Neutrophil (primary cell): ENCODE measurements around the gene RNASEH2B.

Experiments used
- H3K27ac ChIP-seq: fragments of 200-600 bp; sonication (generic); 2 replicates; pipeline ENCODE4 v1.5.1; 2016; ENCODE audit warnings: mild to moderate bottlenecking, moderate library complexity
- H3K27me3 ChIP-seq: fragments of 200-600 bp; sonication (generic); 2 replicates; pipeline ENCODE4 v1.6.0; 2016; ENCODE audit warnings: mild to moderate bottlenecking
- H3K36me3 ChIP-seq: fragments of 200-600 bp; sonication (generic); 2 replicates; pipeline ENCODE4 v1.5.1; 2017
- H3K4me1 ChIP-seq, 2 experiments: fragments of 200-600 bp in 1 of 2; sonication (generic) in 1 of 2; 1 replicate in 1 of 2; 2 replicates in 1 of 2; pipeline versions ENCODE4 v1.5.1 to v1.6.1; 2013 to 2016; ENCODE audit warnings: low read depth in 1 of 2, low read length in 1 of 2, mild to moderate bottlenecking in 1 of 2, moderate library complexity in 1 of 2; ENCODE audit not compliant: control insufficient read depth in 1 of 2, insufficient read depth in 1 of 2
- H3K4me3 ChIP-seq, 2 experiments: fragments of 200-600 bp in 1 of 2; sonication (generic) in 1 of 2; 1 replicate in 1 of 2; 2 replicates in 1 of 2; pipeline ENCODE4 v1.5.1; 2013 to 2016; ENCODE audit warnings: low read depth in 1 of 2, low read length in 1 of 2, mild to moderate bottlenecking in 1 of 2, moderate library complexity in 1 of 2
- H3K9me3 ChIP-seq: fragments of 200-600 bp; sonication (generic); 2 replicates; pipeline ENCODE4 v1.5.1; 2016
- TF ChIP-seq, protein P1 (sequence below): fragments of 200-600 bp; sonication (generic); IDR thresholded peaks from 2 replicates; pipeline ENCODE4 v1.5.1; 2016; ENCODE audit warnings: antibody characterized with exemption

RNASEH2B gene

GRCh38 chr13:50893211-50893852 lies 16.3 kb upstream of the RNASEH2B start:
- no peaks in the 10 kb centered on the region for H3K27me3 ChIP-seq
- peak overlapping the region; percentile 80 for H3K27ac ChIP-seq
- H3K9me3 ChIP-seq = no peaks in the 10 kb centered on the region
- no peaks in the 10 kb centered on the region for H3K36me3 ChIP-seq
- TF ChIP-seq, protein P1, sequence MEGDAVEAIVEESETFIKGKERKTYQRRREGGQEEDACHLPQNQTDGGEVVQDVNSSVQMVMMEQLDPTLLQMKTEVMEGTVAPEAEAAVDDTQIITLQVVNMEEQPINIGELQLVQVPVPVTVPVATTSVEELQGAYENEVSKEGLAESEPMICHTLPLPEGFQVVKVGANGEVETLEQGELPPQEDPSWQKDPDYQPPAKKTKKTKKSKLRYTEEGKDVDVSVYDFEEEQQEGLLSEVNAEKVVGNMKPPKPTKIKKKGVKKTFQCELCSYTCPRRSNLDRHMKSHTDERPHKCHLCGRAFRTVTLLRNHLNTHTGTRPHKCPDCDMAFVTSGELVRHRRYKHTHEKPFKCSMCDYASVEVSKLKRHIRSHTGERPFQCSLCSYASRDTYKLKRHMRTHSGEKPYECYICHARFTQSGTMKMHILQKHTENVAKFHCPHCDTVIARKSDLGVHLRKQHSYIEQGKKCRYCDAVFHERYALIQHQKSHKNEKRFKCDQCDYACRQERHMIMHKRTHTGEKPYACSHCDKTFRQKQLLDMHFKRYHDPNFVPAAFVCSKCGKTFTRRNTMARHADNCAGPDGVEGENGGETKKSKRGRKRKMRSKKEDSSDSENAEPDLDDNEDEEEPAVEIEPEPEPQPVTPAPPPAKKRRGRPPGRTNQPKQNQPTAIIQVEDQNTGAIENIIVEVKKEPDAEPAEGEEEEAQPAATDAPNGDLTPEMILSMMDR = no peak
- H3K4me1 ChIP-seq = peaks cover 27% of the 10 kb centered on the region in 2 experiments
- peak overlapping the region; percentile 6 to 57 for H3K4me3 ChIP-seq

GRCh38 chr13:50894012-50894411 lies 15.6 kb upstream of the RNASEH2B start:
- Histone ChIP-seq H3K4me1 (peaks cover 27% of the 10 kb centered on the region in 2 experiments), H3K36me3 (no peaks in the 10 kb centered on the region), H3K4me3 (no peak overlapping the region), H3K27ac (peak overlapping the region; percentile 80), H3K9me3 (no peaks in the 10 kb centered on the region), H3K27me3 (no peaks in the 10 kb centered on the region)
- TF ChIP-seq, protein P1 = no peak

DNA sequence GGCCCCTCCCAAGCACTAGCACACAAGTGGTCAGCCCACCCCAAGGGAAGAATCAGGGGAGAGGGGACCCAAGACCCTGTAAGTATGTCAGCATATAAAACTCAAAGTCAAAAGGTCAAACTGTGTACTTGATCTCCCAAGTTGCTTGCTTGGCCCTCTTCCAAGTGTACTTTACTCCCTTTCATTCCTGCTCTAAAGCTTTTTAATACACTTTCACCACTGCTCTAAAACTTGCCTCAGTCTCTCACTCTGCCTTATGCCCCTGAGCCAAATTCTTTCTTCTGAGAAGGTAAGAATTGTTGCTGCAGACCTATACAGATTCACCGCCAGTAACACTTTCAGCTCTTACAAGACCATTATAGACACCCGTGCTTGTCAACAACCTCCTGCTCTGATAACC lies 15.1 kb upstream of the RNASEH2B start:
- H3K27me3 ChIP-seq = no peaks in the 10 kb centered on the region

DNA sequence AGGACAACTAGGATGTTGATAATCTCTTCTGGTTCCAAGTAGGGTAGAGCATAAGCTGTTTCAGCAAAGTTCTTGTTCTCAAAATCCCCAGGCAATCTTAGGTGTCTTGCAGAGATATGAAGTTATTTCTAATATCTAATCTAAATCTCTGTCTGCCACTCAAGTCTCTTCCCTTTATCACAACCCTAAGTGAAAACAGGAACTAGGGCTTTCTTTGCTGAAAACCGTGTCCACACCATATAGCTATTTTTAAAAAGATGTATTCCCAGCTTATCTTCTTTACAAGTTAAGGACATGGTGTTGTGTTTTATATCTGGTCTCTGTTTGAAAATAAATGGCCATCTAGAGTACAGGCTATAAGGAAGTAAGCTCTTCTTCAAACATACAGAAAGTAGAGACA lies 11.3 kb upstream of the RNASEH2B start:
- peaks cover 10 to 11% of the 10 kb centered on the region in 2 experiments for H3K4me1 ChIP-seq
- no peaks in the 10 kb centered on the region for H3K36me3 ChIP-seq
- TF ChIP-seq, protein P1 = no peak
- no peak overlapping the region for H3K4me3 ChIP-seq
- no peak overlapping the region for H3K27ac ChIP-seq
- H3K27me3 ChIP-seq = no peaks in the 10 kb centered on the region
- no peaks in the 10 kb centered on the region for H3K9me3 ChIP-seq

More for the DNA sequence above, 15.1 kb upstream of the RNASEH2B start:
- no peaks in the 10 kb centered on the region for H3K36me3 ChIP-seq
- H3K4me3 ChIP-seq = no peak overlapping the region
- H3K9me3 ChIP-seq = no peaks in the 10 kb centered on the region
- peaks cover 27% of the 10 kb centered on the region in 2 experiments for H3K4me1 ChIP-seq
- H3K27ac ChIP-seq = no peak overlapping the region
- TF ChIP-seq, protein P1 = no peak

GRCh38 chr13:50901701-50902100 lies 7.9 kb upstream of the RNASEH2B start:
- Histone ChIP-seq H3K27me3 (no peaks in the 10 kb centered on the region), H3K27ac (no peak overlapping the region), H3K36me3 (no peaks in the 10 kb centered on the region), H3K9me3 (no peaks in the 10 kb centered on the region), H3K4me3 (no peak overlapping the region), H3K4me1 (no peaks in the 10 kb centered on the region)
- TF ChIP-seq, protein P1 = no peak
